Effector memory CD4-positive, alpha-beta T cell (primary cell): ENCODE results near the gene CEP89.
"Not testable (repeated sequence)": the region's sequence is repeated elsewhere in the genome, so short reads cannot be mapped to it uniquely, and the experiment has no call there.

Experiments
- DNase-seq, 3 donors: peaks; one replicate each; pipeline ENCODE4 v3.0.0-alpha.2; 2020
- H3K27ac ChIP-seq: 2 replicates; pipeline ENCODE4 v1.7.0; 2013; ENCODE audit warnings: mild to moderate bottlenecking, low read length, moderate library complexity; ENCODE audit not compliant: insufficient read depth, poor library complexity, severe bottlenecking
- H3K27me3 ChIP-seq: replicated peaks from 2 replicates; pipeline ENCODE4 v1.7.0; 2013; ENCODE audit warnings: mild to moderate bottlenecking, low read length; ENCODE audit not compliant: insufficient read depth, control insufficient read depth, poor library complexity, severe bottlenecking
- H3K36me3 ChIP-seq: 2 replicates; pipeline ENCODE4 v1.7.0; 2013; ENCODE audit warnings: mild to moderate bottlenecking, low read length, moderate library complexity; ENCODE audit not compliant: control insufficient read depth, insufficient read depth
- H3K4me1 ChIP-seq: 2 replicates; pipeline ENCODE4 v1.7.0; 2013; ENCODE audit warnings: low read length, mild to moderate bottlenecking; ENCODE audit not compliant: control insufficient read depth, insufficient read depth, poor library complexity, severe bottlenecking
- H3K4me3 ChIP-seq: 2 replicates; pipeline ENCODE4 v1.7.0; 2013; ENCODE audit warnings: low read length, low read depth, mild to moderate bottlenecking; ENCODE audit not compliant: insufficient read depth, poor library complexity, severe bottlenecking
- H3K9me3 ChIP-seq: 2 replicates; pipeline ENCODE4 v1.7.0; 2013; ENCODE audit warnings: mild to moderate bottlenecking, low read length, moderate library complexity; ENCODE audit not compliant: control insufficient read depth
- total RNA-seq, 3 donors: gene quantifications; one replicate each; lab custom pipeline; 2026; lab: John Stamatoyannopoulos, UW

The CEP89 gene
- 10.4 to 12.8 (median 12.2) reads per million in 3 donors for total RNA-seq

DNA sequence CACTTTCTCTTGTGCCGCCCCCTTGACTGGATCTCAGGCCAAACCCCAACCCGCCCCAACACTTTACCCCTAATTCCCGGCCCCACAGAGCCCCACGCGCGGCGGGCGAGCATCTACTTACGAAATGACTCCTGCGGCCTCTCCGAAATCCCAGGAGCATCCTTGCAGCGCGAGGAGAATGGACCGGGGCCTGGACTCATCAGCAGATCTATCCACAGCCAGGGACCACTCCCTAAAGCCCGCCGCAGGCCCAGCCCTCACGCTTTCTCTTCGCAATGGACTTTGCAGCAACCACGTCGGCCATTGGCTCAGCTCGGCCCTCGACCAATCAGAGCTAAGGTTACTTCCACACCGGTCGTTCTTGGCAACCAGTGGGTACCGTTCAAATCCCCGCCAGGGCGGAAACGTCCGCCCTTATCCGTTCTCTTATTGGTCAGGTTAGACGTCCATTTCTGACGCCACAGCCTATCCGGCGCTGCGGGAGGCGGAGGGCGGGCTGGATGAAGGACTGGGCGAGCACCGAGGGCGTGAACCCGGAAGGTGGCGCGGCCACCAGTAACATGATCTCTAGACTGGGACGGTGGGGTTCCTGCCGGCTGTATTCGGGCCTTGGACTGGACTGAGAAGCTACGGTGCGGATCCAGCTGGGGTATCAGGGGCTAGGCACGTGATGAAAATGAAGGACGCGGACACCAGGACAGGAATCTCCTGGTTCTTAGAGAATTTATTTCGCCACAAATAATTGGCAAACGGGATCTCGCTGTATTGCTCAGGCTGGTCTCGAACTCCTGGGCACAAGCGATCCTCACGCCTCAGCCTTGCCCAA lies at the start of gene CEP89, which contains the start of gene FAAP24:
Gene CEP89, minus strand, starts transcription at position 244 of the 826 bp plus-strand sequence. Its CDS starts 84 bp downstream, at position 160.
Gene FAAP24, plus strand, starts transcription at position 528 of the 826 bp plus-strand sequence. CDS start 955 bp downstream, outside the sequence.
- peaks cover 5% of the 10 kb centered on the region for H3K4me1 ChIP-seq
- H3K27me3 ChIP-seq: no peaks in the 10 kb centered on the region
- peak within 1 kb of the TSS; percentile 75 for H3K4me3 ChIP-seq
- peak; percentile 96 to 99 (median 98) for DNase-seq
- H3K27ac ChIP-seq: peak within 1 kb of the TSS; percentile 66
- peaks cover 4% of the 10 kb centered on the region for H3K36me3 ChIP-seq
- no peaks in the 10 kb centered on the region for H3K9me3 ChIP-seq

DNA sequence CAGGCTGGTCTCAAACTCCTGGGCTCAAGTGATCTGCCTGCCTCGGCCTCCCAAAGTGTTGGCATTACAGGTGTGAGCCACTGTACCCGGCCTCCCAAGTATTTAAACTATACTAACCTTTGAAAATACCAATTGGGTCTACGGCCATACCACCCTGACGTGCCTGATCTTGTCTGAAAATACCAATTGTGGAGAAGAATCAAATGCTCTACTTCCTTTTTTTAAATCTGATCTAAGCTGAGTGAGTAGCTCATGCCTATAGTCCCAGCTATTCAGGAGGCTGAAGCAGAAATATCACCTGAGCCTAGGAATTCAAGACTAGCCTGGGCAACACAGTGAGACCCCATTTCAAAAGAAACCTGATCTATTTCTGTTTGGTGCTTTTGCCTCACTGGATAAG lies 39.1 kb upstream of the CEP89 start:
- H3K36me3 ChIP-seq, H3K27ac ChIP-seq, H3K9me3 ChIP-seq, H3K27me3 ChIP-seq, H3K4me3 ChIP-seq, DNase-seq, H3K4me1 ChIP-seq: not testable (repeated sequence)

DNA sequence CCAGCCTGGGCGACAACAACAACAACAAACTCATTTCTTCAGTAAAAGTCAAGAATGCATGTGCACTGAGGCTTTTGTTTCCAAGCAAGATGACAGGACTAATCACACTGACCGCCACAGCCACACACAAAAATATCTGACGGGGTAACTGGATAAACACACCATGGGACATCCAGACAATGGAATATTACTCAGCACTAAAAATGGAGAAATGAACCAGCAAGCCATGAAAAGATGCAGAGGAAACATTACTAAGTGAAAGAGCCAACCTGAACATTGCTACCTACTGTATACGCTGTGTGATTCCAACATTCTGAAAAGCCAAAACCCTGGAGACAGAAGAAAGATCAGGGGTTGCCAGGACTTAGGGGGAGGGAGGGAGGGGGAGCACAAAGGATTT lies 37.0 kb upstream of the CEP89 start:
- Histone ChIP-seq H3K27ac (no peak overlapping the region), H3K4me1 (no peaks in the 10 kb centered on the region), H3K27me3 (no peaks in the 10 kb centered on the region), H3K9me3 (no peaks in the 10 kb centered on the region), H3K4me3 (no peak overlapping the region), H3K36me3 (no peaks in the 10 kb centered on the region)
- no peak for DNase-seq

DNA sequence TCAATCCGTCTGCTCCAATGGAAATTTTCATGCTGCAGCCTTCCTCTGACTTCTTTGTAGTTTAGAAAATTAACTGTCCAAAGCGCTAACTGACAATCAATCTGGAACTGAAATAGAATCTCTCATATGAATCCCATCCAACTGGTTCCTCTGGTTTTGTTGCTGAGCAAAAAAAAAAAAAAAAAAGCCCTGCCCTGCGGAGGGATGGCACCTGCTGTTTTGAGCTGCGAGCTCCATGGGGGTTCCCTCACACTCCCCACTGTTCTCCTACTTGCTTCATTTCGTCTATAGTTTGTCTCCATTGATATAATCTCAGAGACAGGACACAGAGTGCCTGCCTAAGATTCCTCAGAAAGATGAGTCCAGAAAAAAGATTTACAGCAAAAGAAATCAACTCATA lies 33.7 kb upstream of the CEP89 start:
- DNase-seq: no peak
- H3K36me3 ChIP-seq: no peaks in the 10 kb centered on the region
- no peaks in the 10 kb centered on the region for H3K27me3 ChIP-seq
- H3K4me3 ChIP-seq: no peak overlapping the region
- peaks cover 7% of the 10 kb centered on the region for H3K4me1 ChIP-seq
- no peaks in the 10 kb centered on the region for H3K9me3 ChIP-seq
- no peak overlapping the region for H3K27ac ChIP-seq

DNA sequence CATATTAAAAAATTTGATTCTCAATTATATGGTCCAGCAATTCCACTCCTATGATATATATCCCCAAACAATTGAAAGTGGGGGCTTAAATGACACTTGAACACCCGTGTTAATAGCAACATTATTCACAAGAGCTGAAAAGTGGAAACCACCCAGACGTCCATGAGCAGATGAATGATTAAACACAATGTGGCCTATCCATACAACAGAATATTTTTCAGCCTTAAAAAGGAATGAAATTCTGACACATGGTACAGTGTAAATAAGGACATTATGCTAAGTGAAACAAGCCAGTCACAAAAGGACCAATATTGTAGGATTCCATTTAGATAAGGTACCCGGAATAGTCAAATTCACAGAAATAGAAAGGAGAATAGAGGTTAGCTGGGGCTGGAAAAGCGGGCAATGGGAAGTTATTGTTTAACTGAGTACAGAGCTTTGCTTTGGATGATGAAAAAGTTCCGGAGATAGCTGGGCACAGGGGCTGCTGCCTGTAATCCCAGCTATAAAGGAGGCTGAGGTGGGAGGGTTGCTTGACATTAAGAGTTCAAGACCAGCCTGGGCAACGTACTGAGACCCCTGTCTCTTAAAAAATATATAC lies 31.8 kb upstream of the CEP89 start:
- not testable (repeated sequence) for H3K27ac ChIP-seq, H3K27me3 ChIP-seq, DNase-seq, H3K36me3 ChIP-seq, H3K4me3 ChIP-seq, H3K9me3 ChIP-seq
- peaks cover 11% of the 10 kb centered on the region for H3K4me1 ChIP-seq

DNA sequence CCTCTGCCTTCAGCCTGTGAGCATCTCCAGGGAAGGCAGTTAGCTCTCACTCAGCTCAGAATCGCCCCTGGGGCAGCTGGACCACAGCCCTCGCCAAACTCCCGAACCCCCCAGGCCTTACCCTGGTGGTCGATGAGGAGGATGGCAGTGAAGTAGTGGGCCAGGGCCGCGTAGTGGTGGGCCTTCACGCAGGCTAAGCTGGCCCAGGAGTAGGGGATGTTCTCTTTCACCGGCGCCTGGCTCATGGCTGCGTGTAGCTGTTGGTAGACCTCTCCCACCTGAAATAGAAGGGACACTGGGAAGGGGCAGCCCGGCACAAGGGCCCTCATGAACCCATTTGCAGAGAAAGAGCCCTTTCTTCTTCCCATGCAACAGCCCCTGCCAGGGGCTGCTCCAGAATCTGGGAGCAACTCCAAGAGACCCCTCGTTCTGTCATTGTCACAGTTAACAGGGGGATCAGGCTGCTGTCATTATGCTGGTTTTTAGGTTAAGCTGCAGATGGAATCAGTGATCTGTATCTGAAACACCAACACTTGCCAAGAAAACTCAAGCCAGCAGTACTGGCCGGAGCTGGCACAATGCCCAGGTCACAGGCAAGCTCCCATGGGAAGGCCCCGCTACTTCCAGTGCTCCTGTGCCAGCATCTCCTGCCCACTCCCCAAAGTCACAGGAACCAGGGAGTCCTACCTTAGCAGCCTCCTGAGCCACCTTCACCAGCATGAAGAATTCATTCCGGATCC lies 30.5 kb upstream of the CEP89 start:
- DNase-seq, H3K36me3 ChIP-seq, H3K4me3 ChIP-seq, H3K27ac ChIP-seq, H3K9me3 ChIP-seq, H3K27me3 ChIP-seq: not testable (repeated sequence)
- peaks cover 11% of the 10 kb centered on the region for H3K4me1 ChIP-seq

DNA sequence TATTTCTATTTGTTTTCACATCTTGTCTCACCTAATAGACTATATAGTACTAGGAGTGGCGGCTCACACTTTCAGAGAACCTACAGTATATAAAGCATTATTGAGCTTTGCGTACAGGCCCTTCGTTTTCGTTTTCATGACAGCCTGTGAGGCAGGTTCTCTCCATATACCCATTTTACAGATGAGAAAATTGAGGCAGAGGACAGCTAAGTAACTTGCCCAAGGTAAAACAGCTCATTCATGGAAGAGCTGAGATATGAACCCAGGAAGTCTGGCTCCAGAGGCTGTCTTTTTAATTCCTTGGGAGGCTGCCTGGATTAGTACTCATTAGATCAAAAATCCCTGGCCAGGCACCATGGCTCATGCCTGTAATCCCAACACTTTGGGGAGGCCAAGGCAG lies 29.2 kb upstream of the CEP89 start:
- H3K36me3 ChIP-seq: no peaks in the 10 kb centered on the region
- no peak for DNase-seq
- H3K4me3 ChIP-seq: no peak overlapping the region
- H3K27ac ChIP-seq: no peak overlapping the region
- H3K9me3 ChIP-seq: no peaks in the 10 kb centered on the region
- H3K4me1 ChIP-seq: peaks cover 11% of the 10 kb centered on the region
- H3K27me3 ChIP-seq: no peaks in the 10 kb centered on the region

DNA sequence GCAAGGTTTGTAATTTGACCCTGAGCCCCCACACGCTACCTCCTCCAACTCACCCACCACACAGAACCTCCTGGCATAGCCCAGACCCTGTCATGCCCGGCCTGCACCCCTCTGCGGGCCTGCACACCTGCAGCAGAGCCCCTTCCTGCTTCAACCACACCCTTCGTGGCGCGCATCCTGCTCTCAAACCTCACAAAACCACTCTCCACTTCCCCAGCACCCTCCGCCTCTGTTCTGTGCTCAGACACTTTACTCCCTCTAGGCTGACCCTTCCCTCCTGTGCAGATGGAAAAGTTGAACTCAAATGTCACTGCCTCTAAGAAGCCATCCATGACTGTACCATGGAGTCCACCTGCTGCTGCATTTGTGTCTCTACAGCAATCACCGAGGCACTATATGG lies 28.8 kb upstream of the CEP89 start:
- DNase-seq: no peak

DNA sequence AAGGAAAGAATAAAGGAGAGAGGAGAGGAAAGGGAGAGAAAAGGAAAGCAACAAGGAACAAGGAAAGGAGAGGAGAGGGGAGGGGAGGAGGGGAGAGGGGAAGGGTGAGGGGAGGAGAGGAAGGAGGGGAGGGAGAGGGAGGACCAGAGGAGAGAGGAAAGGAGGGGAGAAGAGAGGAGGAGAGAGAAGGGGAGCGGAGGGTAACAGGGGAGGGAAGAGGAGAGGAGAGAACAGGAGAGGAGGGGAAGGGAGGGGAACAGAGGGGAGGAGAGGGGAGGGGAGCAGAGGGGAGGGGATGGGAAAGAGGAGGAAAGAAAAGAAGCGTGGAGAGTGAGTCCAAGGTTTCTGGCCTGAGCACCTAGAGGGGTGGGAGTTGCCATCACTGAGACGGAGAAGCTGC lies 27.0 kb upstream of the CEP89 start:
- Histone ChIP-seq H3K9me3 (no peaks in the 10 kb centered on the region), H3K36me3 (no peaks in the 10 kb centered on the region), H3K27ac (no peak overlapping the region), H3K4me1 (peaks cover 11% of the 10 kb centered on the region), H3K27me3 (no peaks in the 10 kb centered on the region), H3K4me3 (no peak overlapping the region)
- no peak for DNase-seq

More for the DNA sequence above, 28.8 kb upstream of the CEP89 start:
- Histone ChIP-seq H3K27ac (no peak overlapping the region), H3K36me3 (no peaks in the 10 kb centered on the region), H3K27me3 (no peaks in the 10 kb centered on the region), H3K4me1 (peaks cover 11% of the 10 kb centered on the region), H3K9me3 (no peaks in the 10 kb centered on the region), H3K4me3 (no peak overlapping the region)
